ENCODE measurements around the gene PTGER2. TPM values are rescaled to one million over a fixed set of nuclear protein-coding genes. Genes with fewer than 3 reads are reported as not detected.

The PTGER2 gene
- total RNA-seq, 1 donor from 2014 or later, result 1.6 TPM

- no peak overlapping the region for H3K4me3 ChIP-seq (ENCODE audit: low read length in 3 of 3)
- no peak overlapping the region for H3K9ac ChIP-seq (ENCODE audit: low read depth in 1 of 3, low read length in 3 of 3)
- H3K4me1 ChIP-seq (ENCODE audit: control insufficient read depth in 3 of 3, insufficient read depth in 3 of 3, low read length in 3 of 3), result peaks cover 0 to 16% (median 8%) of the 10 kb centered on the region in 3 donors
- H3K9me3 ChIP-seq (ENCODE audit: control insufficient read depth in 3 of 3, low read length in 3 of 3), result no peaks in the 10 kb centered on the region
- peak overlapping the region; percentile 25 for H3K27ac ChIP-seq (ENCODE audit: low read depth, low read length)
- peaks cover 0 to 4% (median 0%) of the 10 kb centered on the region in 3 donors for H3K27me3 ChIP-seq (ENCODE audit: control insufficient read depth in 3 of 3, insufficient read depth in 3 of 3, low read length in 3 of 3)
- no peaks in the 10 kb centered on the region for H3K36me3 ChIP-seq (ENCODE audit: control insufficient read depth in 3 of 3, insufficient read depth in 3 of 3, low read length in 3 of 3)
These were observed 37.3 kb downstream of the PTGER2 start for GRCh38 chr14:52351233-52352060.

GRCh38 chr14:52352061-52352491 is 38.0 kb downstream of the PTGER2 start:
- H3K4me3 ChIP-seq (ENCODE audit: low read length in 3 of 3), result no peak overlapping the region
- no peak overlapping the region for H3K27ac ChIP-seq (ENCODE audit: low read depth, low read length)
- H3K36me3 ChIP-seq (ENCODE audit: control insufficient read depth in 3 of 3, insufficient read depth in 3 of 3, low read length in 3 of 3), result no peaks in the 10 kb centered on the region
- H3K9ac ChIP-seq (ENCODE audit: low read depth in 1 of 3, low read length in 3 of 3), result peak overlapping the region in 1 of 3 donors; percentile 46
- H3K9me3 ChIP-seq (ENCODE audit: control insufficient read depth in 3 of 3, low read length in 3 of 3), result no peaks in the 10 kb centered on the region
- peaks cover 0 to 16% (median 8%) of the 10 kb centered on the region in 3 donors for H3K4me1 ChIP-seq (ENCODE audit: control insufficient read depth in 3 of 3, insufficient read depth in 3 of 3, low read length in 3 of 3)
- peaks cover 0 to 4% (median 0%) of the 10 kb centered on the region in 3 donors for H3K27me3 ChIP-seq (ENCODE audit: control insufficient read depth in 3 of 3, insufficient read depth in 3 of 3, low read length in 3 of 3)

DNA sequence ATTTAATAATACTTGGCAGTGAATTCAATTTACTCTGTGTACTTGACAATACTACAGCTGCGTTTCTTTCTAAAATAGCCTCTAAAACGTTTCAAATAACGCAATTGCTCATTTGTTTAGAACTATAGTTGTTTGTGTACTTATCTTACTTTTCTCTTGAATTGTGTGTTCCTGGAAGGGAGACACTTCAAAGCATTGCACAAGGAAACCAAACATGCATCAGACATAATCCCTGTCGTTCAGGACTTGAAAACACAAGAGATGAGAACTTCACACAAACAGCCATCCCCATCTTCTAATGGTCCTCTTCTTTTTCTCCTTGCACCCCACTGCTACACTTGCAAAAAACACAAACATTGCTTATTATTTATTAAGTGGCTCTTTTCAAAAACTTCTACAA is 38.5 kb downstream of the PTGER2 start:
- Histone ChIP-seq H3K27me3 (ENCODE audit: control insufficient read depth in 3 of 3, insufficient read depth in 3 of 3, low read length in 3 of 3) (peaks cover 0 to 4% (median 0%) of the 10 kb centered on the region in 3 donors), H3K9me3 (ENCODE audit: control insufficient read depth in 3 of 3, low read length in 3 of 3) (no peaks in the 10 kb centered on the region), H3K4me3 (ENCODE audit: low read length in 3 of 3) (no peak overlapping the region), H3K9ac (ENCODE audit: low read depth in 1 of 3, low read length in 3 of 3) (no peak overlapping the region), H3K27ac (ENCODE audit: low read depth, low read length) (no peak overlapping the region), H3K36me3 (ENCODE audit: control insufficient read depth in 3 of 3, insufficient read depth in 3 of 3, low read length in 3 of 3) (no peaks in the 10 kb centered on the region), H3K4me1 (ENCODE audit: control insufficient read depth in 3 of 3, insufficient read depth in 3 of 3, low read length in 3 of 3) (peaks cover 0 to 16% (median 8%) of the 10 kb centered on the region in 3 donors)

- H3K27me3 ChIP-seq (ENCODE audit: control insufficient read depth in 3 of 3, insufficient read depth in 3 of 3, low read length in 3 of 3), result peaks cover 0 to 4% (median 0%) of the 10 kb centered on the region in 3 donors
- H3K36me3 ChIP-seq (ENCODE audit: control insufficient read depth in 3 of 3, insufficient read depth in 3 of 3, low read length in 3 of 3), result no peaks in the 10 kb centered on the region
- H3K4me1 ChIP-seq (ENCODE audit: control insufficient read depth in 3 of 3, insufficient read depth in 3 of 3, low read length in 3 of 3), result peaks cover 0 to 16% (median 8%) of the 10 kb centered on the region in 3 donors
- H3K9me3 ChIP-seq (ENCODE audit: control insufficient read depth in 3 of 3, low read length in 3 of 3), result no peaks in the 10 kb centered on the region
- no peak overlapping the region for H3K4me3 ChIP-seq (ENCODE audit: low read length in 3 of 3)
- H3K9ac ChIP-seq (ENCODE audit: low read depth in 1 of 3, low read length in 3 of 3), result no peak overlapping the region
- no peak overlapping the region for H3K27ac ChIP-seq (ENCODE audit: low read depth, low read length)
These were observed 40.1 kb downstream of the PTGER2 start for GRCh38 chr14:52354242-52354641.

DNA sequence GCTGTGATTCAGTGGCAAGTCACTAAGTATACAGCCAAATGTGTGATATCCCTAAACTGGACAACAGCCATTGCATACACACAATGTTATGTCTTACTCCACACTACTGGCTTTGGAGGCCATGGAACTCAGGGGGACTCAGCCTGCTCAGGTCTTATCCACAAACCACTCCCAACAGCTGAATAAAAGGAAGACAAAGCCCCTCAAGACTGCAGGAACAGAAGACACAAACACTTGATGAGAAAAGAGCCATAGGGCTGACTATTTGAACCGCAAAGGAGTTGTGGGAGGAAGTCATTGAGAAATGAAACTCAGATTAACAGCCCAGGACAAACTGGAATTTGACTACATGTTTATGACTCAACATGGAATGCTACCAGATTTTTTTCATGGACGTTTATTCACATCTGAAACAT is 40.9 kb downstream of the PTGER2 start:
- peaks cover 0 to 4% (median 0%) of the 10 kb centered on the region in 3 donors for H3K27me3 ChIP-seq (ENCODE audit: control insufficient read depth in 3 of 3, insufficient read depth in 3 of 3, low read length in 3 of 3)
- no peaks in the 10 kb centered on the region for H3K36me3 ChIP-seq (ENCODE audit: control insufficient read depth in 3 of 3, insufficient read depth in 3 of 3, low read length in 3 of 3)
- H3K4me1 ChIP-seq (ENCODE audit: control insufficient read depth in 3 of 3, insufficient read depth in 3 of 3, low read length in 3 of 3), result peaks cover 0 to 16% (median 8%) of the 10 kb centered on the region in 3 donors
- H3K9ac ChIP-seq (ENCODE audit: low read depth in 1 of 3, low read length in 3 of 3), result no peak overlapping the region
- no peak overlapping the region for H3K4me3 ChIP-seq (ENCODE audit: low read length in 3 of 3)
- no peaks in the 10 kb centered on the region for H3K9me3 ChIP-seq (ENCODE audit: control insufficient read depth in 3 of 3, low read length in 3 of 3)
- peak overlapping the region; percentile 39 for H3K27ac ChIP-seq (ENCODE audit: low read depth, low read length)

DNA sequence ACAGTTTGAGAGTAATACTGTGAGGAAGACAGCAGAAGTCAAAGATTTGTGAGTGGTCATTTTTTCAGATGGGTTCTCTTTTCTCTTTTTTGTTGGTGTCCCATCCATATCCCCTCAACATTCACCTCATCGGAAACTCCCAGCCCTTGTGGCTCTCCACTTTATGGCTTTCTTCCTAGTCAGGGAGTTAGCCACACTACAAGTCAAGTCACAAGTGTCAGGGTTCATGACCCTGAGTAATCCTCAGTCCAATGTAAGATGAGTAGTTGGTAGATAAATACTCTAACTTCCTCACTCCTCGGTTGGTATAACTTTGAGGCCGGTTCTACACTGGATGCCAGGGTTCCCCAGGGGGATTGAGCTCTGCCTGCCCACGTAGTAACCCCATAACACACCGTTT is 41.4 kb downstream of the PTGER2 start:
- peaks cover 0 to 16% (median 8%) of the 10 kb centered on the region in 3 donors for H3K4me1 ChIP-seq (ENCODE audit: control insufficient read depth in 3 of 3, insufficient read depth in 3 of 3, low read length in 3 of 3)
- no peak overlapping the region for H3K27ac ChIP-seq (ENCODE audit: low read depth, low read length)
- no peaks in the 10 kb centered on the region for H3K9me3 ChIP-seq (ENCODE audit: control insufficient read depth in 3 of 3, low read length in 3 of 3)
- no peak overlapping the region for H3K9ac ChIP-seq (ENCODE audit: low read depth in 1 of 3, low read length in 3 of 3)
- peaks cover 0 to 4% (median 0%) of the 10 kb centered on the region in 3 donors for H3K27me3 ChIP-seq (ENCODE audit: control insufficient read depth in 3 of 3, insufficient read depth in 3 of 3, low read length in 3 of 3)
- no peak overlapping the region for H3K4me3 ChIP-seq (ENCODE audit: low read length in 3 of 3)
- no peaks in the 10 kb centered on the region for H3K36me3 ChIP-seq (ENCODE audit: control insufficient read depth in 3 of 3, insufficient read depth in 3 of 3, low read length in 3 of 3)

- Histone ChIP-seq H3K27ac (ENCODE audit: low read depth, low read length) (no peak overlapping the region), H3K9me3 (ENCODE audit: control insufficient read depth in 3 of 3, low read length in 3 of 3) (no peaks in the 10 kb centered on the region), H3K27me3 (ENCODE audit: control insufficient read depth in 3 of 3, insufficient read depth in 3 of 3, low read length in 3 of 3) (peaks cover 0 to 4% (median 0%) of the 10 kb centered on the region in 3 donors), H3K36me3 (ENCODE audit: control insufficient read depth in 3 of 3, insufficient read depth in 3 of 3, low read length in 3 of 3) (no peaks in the 10 kb centered on the region), H3K4me3 (ENCODE audit: low read length in 3 of 3) (no peak overlapping the region), H3K4me1 (ENCODE audit: control insufficient read depth in 3 of 3, insufficient read depth in 3 of 3, low read length in 3 of 3) (peaks cover 0 to 19% (median 5%) of the 10 kb centered on the region in 3 donors), H3K9ac (ENCODE audit: low read depth in 1 of 3, low read length in 3 of 3) (no peak overlapping the region)
These were observed 41.9 kb downstream of the PTGER2 start for GRCh38 chr14:52356025-52356424.

DNA sequence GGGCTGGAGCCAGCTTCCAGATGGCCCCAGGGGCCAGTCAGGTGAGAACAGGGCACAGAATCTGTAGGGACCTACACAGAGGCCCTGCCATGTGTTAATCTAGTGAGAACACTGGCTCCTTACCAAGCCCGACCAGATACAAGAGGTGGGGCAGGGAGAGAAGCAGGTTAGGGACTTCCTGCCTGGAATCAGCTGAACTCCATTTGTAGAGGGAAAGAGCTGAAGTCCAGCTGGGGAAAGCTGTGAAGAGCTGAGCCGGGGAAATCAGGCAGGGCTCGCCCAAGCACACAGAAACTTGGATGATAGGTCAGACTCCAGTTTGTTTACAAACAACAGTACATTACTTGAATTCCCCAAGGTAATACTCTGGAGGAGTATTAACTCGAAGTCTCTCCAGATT is 46.7 kb downstream of the PTGER2 start:
- H3K27ac ChIP-seq (ENCODE audit: low read depth, low read length), result peak overlapping the region; percentile 21
- no peak overlapping the region for H3K9ac ChIP-seq (ENCODE audit: low read depth in 1 of 3, low read length in 3 of 3)
- peaks cover 0 to 4% (median 0%) of the 10 kb centered on the region in 3 donors for H3K27me3 ChIP-seq (ENCODE audit: control insufficient read depth in 3 of 3, insufficient read depth in 3 of 3, low read length in 3 of 3)
- peaks cover 0 to 3% (median 0%) of the 10 kb centered on the region in 3 donors for H3K4me1 ChIP-seq (ENCODE audit: control insufficient read depth in 3 of 3, insufficient read depth in 3 of 3, low read length in 3 of 3)
- no peaks in the 10 kb centered on the region for H3K9me3 ChIP-seq (ENCODE audit: control insufficient read depth in 3 of 3, low read length in 3 of 3)
- H3K4me3 ChIP-seq (ENCODE audit: low read length in 3 of 3), result no peak overlapping the region
- H3K36me3 ChIP-seq (ENCODE audit: control insufficient read depth in 3 of 3, insufficient read depth in 3 of 3, low read length in 3 of 3), result no peaks in the 10 kb centered on the region

GRCh38 chr14:52363041-52363704 is 49.1 kb downstream of the PTGER2 start:
- Histone ChIP-seq H3K4me1 (ENCODE audit: control insufficient read depth in 3 of 3, insufficient read depth in 3 of 3, low read length in 3 of 3) (peaks cover 0 to 3% (median 0%) of the 10 kb centered on the region in 3 donors), H3K36me3 (ENCODE audit: control insufficient read depth in 3 of 3, insufficient read depth in 3 of 3, low read length in 3 of 3) (no peaks in the 10 kb centered on the region), H3K9ac (ENCODE audit: low read depth in 1 of 3, low read length in 3 of 3) (no peak overlapping the region)

GRCh38 chr14:52363961-52364360 is 49.8 kb downstream of the PTGER2 start:
- no peak overlapping the region for H3K27ac ChIP-seq (ENCODE audit: low read depth, low read length)
- H3K9me3 ChIP-seq (ENCODE audit: control insufficient read depth in 3 of 3, low read length in 3 of 3), result no peaks in the 10 kb centered on the region
- H3K4me1 ChIP-seq (ENCODE audit: control insufficient read depth in 3 of 3, insufficient read depth in 3 of 3, low read length in 3 of 3), result peaks cover 0 to 3% (median 0%) of the 10 kb centered on the region in 3 donors
- H3K9ac ChIP-seq (ENCODE audit: low read depth in 1 of 3, low read length in 3 of 3), result no peak overlapping the region
- no peaks in the 10 kb centered on the region for H3K36me3 ChIP-seq (ENCODE audit: control insufficient read depth in 3 of 3, insufficient read depth in 3 of 3, low read length in 3 of 3)
- no peak overlapping the region for H3K4me3 ChIP-seq (ENCODE audit: low read length in 3 of 3)
- H3K27me3 ChIP-seq (ENCODE audit: control insufficient read depth in 3 of 3, insufficient read depth in 3 of 3, low read length in 3 of 3), result no peaks in the 10 kb centered on the region

More at GRCh38 chr14:52363041-52363704, 49.1 kb downstream of the PTGER2 start:
- Histone ChIP-seq H3K9me3 (ENCODE audit: control insufficient read depth in 3 of 3, low read length in 3 of 3) (no peaks in the 10 kb centered on the region), H3K27me3 (ENCODE audit: control insufficient read depth in 3 of 3, insufficient read depth in 3 of 3, low read length in 3 of 3) (no peaks in the 10 kb centered on the region), H3K4me3 (ENCODE audit: low read length in 3 of 3) (no peak overlapping the region), H3K27ac (ENCODE audit: low read depth, low read length) (no peak overlapping the region)
